Testis (tissue), 3 donors: ENCODE measurements around the gene SLC24A3. TPM values are rescaled to one million over a fixed set of nuclear protein-coding genes. Genes with fewer than 3 reads are reported as not detected.

Experiments
- DNase-seq: peaks from one replicate; pipeline ENCODE4 v3.0.0-alpha.2; 2019
- H3K27ac ChIP-seq, 2 donors: fragments of 200-600 bp; sonication (generic); one replicate each; pipeline ENCODE4 v1.5.1; 2019
- H3K27me3 ChIP-seq: fragments of 200-600 bp; sonication (generic); one replicate; pipeline ENCODE4 v1.5.1; 2019
- H3K36me3 ChIP-seq: fragments of 200-600 bp; sonication (generic); one replicate; pipeline ENCODE4 v1.5.1; 2017; ENCODE audit warnings: low read depth; ENCODE audit errors: missing control alignments
- H3K4me1 ChIP-seq: fragments of 200-600 bp; sonication (generic); one replicate; pipeline ENCODE4 v1.5.1; 2019
- H3K4me3 ChIP-seq, 2 donors: fragments of 200-600 bp; sonication (generic); one replicate each; pipeline ENCODE4 v1.5.1; 2017 to 2019
- H3K9me3 ChIP-seq: fragments of 200-600 bp; sonication (generic); one replicate; pipeline ENCODE4 v1.5.1; 2017
- POLR2A ChIP-seq: fragments of 450-650 bp; IDR thresholded peaks from one replicate; pipeline ENCODE4 v1.6.1; 2017; ENCODE audit warnings: antibody characterized with exemption, mild to moderate bottlenecking, moderate library complexity
- WGBS, 2 donors: methylation state at CpG; one replicate each; pipeline ENCODE4 v1.1.5; 2018; 5-methylcytosine and 5-hydroxymethylcytosine counted together
- intact Hi-C: fragments of 100-400 bp; cut with DNase I; formaldehyde crosslinking; loops from one replicate; pipeline ENCODE4 v1.15.1; 2023; ENCODE audit warnings: low total_unique reads
- polyA plus RNA-seq: library from polyadenylated mRNA; stranded (reverse); fragments of 350-450 nt; fragmentation: Illumina TruSeq; extraction: RNeasy Lipid Tissue Mini Kit (QIAGEN cat#74804); gene quantifications from one replicate; pipeline ENCODE4 v1.2.3, GENCODE V29; 2014; ENCODE audit warnings: low read depth, low replicate concordance; ENCODE audit not compliant: insufficient read depth
- total RNA-seq, 2 donors: library from RNA; depleted of rRNA; stranded (reverse); fragments of >200 nt; gene quantifications; one replicate each; pipeline ENCODE4 v1.2.3, GENCODE V29; 2016
- TF ChIP-seq, protein P1 (sequence below), 3 experiments: fragments of 450-650 bp in 2 of 3; fragments of 200-600 bp in 1 of 3; sonication (generic) in 1 of 3; IDR thresholded peaks; one replicate each; pipeline ENCODE4 v1.5.1; 2016 to 2019; ENCODE audit warnings: antibody characterized with exemption in 3 of 3, mild to moderate bottlenecking in 2 of 3, moderate library complexity in 1 of 3

Gene SLC24A3
- total and polyA plus RNA-seq, 3 donors from 2014 or later = 2.4 to 4.5 (median 3.8) TPM

- TF ChIP-seq POLR2A = no peak
- TF ChIP-seq, protein P1, sequence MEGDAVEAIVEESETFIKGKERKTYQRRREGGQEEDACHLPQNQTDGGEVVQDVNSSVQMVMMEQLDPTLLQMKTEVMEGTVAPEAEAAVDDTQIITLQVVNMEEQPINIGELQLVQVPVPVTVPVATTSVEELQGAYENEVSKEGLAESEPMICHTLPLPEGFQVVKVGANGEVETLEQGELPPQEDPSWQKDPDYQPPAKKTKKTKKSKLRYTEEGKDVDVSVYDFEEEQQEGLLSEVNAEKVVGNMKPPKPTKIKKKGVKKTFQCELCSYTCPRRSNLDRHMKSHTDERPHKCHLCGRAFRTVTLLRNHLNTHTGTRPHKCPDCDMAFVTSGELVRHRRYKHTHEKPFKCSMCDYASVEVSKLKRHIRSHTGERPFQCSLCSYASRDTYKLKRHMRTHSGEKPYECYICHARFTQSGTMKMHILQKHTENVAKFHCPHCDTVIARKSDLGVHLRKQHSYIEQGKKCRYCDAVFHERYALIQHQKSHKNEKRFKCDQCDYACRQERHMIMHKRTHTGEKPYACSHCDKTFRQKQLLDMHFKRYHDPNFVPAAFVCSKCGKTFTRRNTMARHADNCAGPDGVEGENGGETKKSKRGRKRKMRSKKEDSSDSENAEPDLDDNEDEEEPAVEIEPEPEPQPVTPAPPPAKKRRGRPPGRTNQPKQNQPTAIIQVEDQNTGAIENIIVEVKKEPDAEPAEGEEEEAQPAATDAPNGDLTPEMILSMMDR (IDR thresholded peaks at IDR 0.05) = no peak
- no peaks in the 10 kb centered on the region for H3K36me3 ChIP-seq
- H3K9me3 ChIP-seq = no peaks in the 10 kb centered on the region
- no peak for DNase-seq
- no peaks in the 10 kb centered on the region for H3K4me1 ChIP-seq
- 87 to 88% methylated on average over 6 of the region's 6 CpGs for WGBS, 2 donors
- no peak overlapping the region for H3K4me3 ChIP-seq
- no peak overlapping the region for H3K27ac ChIP-seq
- no peaks in the 10 kb centered on the region for H3K27me3 ChIP-seq
- intact Hi-C loops = no loop called here
These were observed 36.9 kb downstream of the SLC24A3 start for GRCh38 chr20:19249106-19249879.

DNA sequence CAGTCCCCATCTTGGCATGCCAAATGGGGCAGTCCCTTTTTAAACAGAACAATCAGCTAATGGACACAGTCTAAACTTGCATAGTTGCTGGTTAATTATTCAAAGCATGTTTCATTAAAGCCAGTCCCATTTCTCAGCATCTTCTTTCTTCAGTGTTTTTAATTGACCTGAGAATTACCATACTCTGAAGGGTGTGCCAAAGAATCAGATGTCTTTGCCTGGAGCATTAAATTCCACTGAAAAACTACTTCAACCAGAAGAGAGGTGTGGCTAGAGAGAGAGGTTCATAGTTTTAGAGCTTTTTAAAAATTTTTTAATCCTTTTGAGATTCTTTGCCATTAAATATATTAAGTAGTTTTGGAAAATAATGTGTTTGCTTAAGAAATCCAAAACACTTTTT is 37.9 kb downstream of the SLC24A3 start:
- no peak overlapping the region for H3K27ac ChIP-seq
- DNase-seq = no peak
- no peaks in the 10 kb centered on the region for H3K27me3 ChIP-seq
- H3K36me3 ChIP-seq = no peaks in the 10 kb centered on the region
- no peaks in the 10 kb centered on the region for H3K4me1 ChIP-seq
- TF ChIP-seq, protein P1 (IDR thresholded peaks at IDR 0.05) = no peak
- no peak for TF ChIP-seq POLR2A
- no peaks in the 10 kb centered on the region for H3K9me3 ChIP-seq
- intact Hi-C loops = no loop called here
- H3K4me3 ChIP-seq = no peak overlapping the region

GRCh38 chr20:19251506-19251905 is 39.1 kb downstream of the SLC24A3 start:
- no peak for TF ChIP-seq POLR2A
- TF ChIP-seq, protein P1 (IDR thresholded peaks at IDR 0.05) = no peak
- Histone ChIP-seq H3K36me3 (no peaks in the 10 kb centered on the region), H3K4me3 (no peak overlapping the region), H3K9me3 (no peaks in the 10 kb centered on the region), H3K4me1 (no peaks in the 10 kb centered on the region), H3K27me3 (no peaks in the 10 kb centered on the region), H3K27ac (no peak overlapping the region)
- WGBS, 2 donors = 93 to 96% methylated on average over 3 to 4 of the region's 4 CpGs
- intact Hi-C loops = no loop called here
- DNase-seq = no peak

GRCh38 chr20:19251958-19252357 is 39.5 kb downstream of the SLC24A3 start:
- Histone ChIP-seq H3K27ac (no peak overlapping the region), H3K4me1 (no peaks in the 10 kb centered on the region), H3K9me3 (no peaks in the 10 kb centered on the region), H3K27me3 (no peaks in the 10 kb centered on the region), H3K36me3 (no peaks in the 10 kb centered on the region), H3K4me3 (no peak overlapping the region)
- 71 to 90% methylated on average over 3 of the region's 3 CpGs for WGBS, 2 donors
- intact Hi-C loops = no loop called here
- TF ChIP-seq, protein P1 (IDR thresholded peaks at IDR 0.05) = no peak
- TF ChIP-seq POLR2A = no peak
- DNase-seq = no peak
